GM20000 (cell line): ENCODE measurements around the gene CD300LB.

Source experiments
- DNase-seq: peaks from one replicate; pipeline ENCODE4 v3.0.0; 2012; ENCODE audit warnings: low spot score
- CTCF ChIP-seq: IDR thresholded peaks from 2 replicates; pipeline ENCODE4 v1.5.1; 2012; ENCODE audit warnings: mild to moderate bottlenecking, control low read depth; ENCODE audit errors: extremely low read depth, missing control alignments

CD300LB gene

GRCh38 chr17:74474043-74474792 is 57.1 kb downstream of the CD300LB start:
- TF ChIP-seq CTCF, result no peak

GRCh38 chr17:74473294-74473693 is 58.0 kb downstream of the CD300LB start:
- TF ChIP-seq CTCF, result no peak
- DNase-seq, result no peak

More at GRCh38 chr17:74474043-74474792, 57.1 kb downstream of the CD300LB start:
- DNase-seq, result no peak

- no peak for DNase-seq
- TF ChIP-seq CTCF, result no peak
Measured at GRCh38 chr17:74472890-74473289, 58.4 kb downstream of the CD300LB start.

GRCh38 chr17:74471341-74471740 is 59.9 kb downstream of the CD300LB start:
- no peak for DNase-seq
- TF ChIP-seq CTCF, result no peak
